ENCODE data around the gene GAREM1. TPM values are rescaled to one million over a fixed set of nuclear protein-coding genes. Genes with fewer than 3 reads are reported as not detected.

GAREM1 gene
- total RNA-seq, 1 experiment from 2014 or later, result 11.1 TPM

DNA sequence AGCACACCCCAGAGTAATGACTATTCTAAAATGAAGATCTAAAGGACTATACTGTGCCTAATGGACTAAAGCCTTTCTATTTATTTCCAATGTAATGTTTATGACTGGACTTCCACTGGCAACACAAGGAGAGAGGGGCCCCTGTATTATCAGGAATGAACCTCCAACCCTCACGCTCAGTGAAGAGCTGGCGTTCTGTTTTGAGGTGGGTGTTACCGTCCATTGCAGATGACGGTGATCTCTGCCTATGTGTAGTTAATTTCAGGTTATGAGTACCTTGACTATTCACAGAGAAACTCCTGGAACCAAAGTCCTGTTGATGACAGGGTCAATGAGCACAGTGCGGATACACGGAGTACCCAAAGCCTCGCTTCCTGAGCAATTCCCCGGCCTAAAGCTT lies 195.5 kb downstream of the GAREM1 start:
- intact Hi-C loops (cut with micrococcal nuclease), result loop anchor here (2.0 kb wide), 1 partner anchor 196 kb away; the partner anchor contains the start of gene GAREM1
- RAD21 ChIA-PET (ENCODE audit: low non-redundant PET in 1 of 2, low total read pairs in 2 of 2, uncharacterized antibody in 2 of 2, unreplicated experiment in 2 of 2), result no interaction called here
- no peaks in the 10 kb centered on the region for H3K79me2 ChIP-seq (ENCODE audit: insufficient read depth, low read length)
- no peaks in the 10 kb centered on the region for H3K9me3 ChIP-seq (ENCODE audit: control insufficient read depth in 1 of 2, insufficient read depth in 1 of 2, low read depth in 1 of 2, low read length in 2 of 2)
- CTCF ChIA-PET, result no interaction called here
- H3K9ac ChIP-seq (ENCODE audit: low read length), result no peak overlapping the region
- no peak for DNase-seq (ENCODE audit: low read depth, low spot score)
- no peak overlapping the region for H3K4me3 ChIP-seq (replicated peaks in 1 of 2; ENCODE audit: low read depth in 1 of 2, low read length in 2 of 2)
- TF ChIP-seq, protein P1, sequence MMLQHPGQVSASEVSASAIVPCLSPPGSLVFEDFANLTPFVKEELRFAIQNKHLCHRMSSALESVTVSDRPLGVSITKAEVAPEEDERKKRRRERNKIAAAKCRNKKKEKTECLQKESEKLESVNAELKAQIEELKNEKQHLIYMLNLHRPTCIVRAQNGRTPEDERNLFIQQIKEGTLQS (IDR thresholded peaks at IDR 0.05), result no peak
- TF ChIP-seq YY1 (IDR thresholded peaks at IDR 0.05; ENCODE audit: extremely low read depth, insufficient replicate concordance, low read depth, low read length), result no peak
- TF ChIP-seq POLR2AphosphoS5 (IDR thresholded peaks at IDR 0.05; ENCODE audit: low read depth, low read length), result no peak
- no peak for TF ChIP-seq CBX3 (IDR thresholded peaks at IDR 0.05; ENCODE audit: low read depth)
- no peak for TF ChIP-seq JUND (IDR thresholded peaks at IDR 0.05)
- TF ChIP-seq, protein P2, sequence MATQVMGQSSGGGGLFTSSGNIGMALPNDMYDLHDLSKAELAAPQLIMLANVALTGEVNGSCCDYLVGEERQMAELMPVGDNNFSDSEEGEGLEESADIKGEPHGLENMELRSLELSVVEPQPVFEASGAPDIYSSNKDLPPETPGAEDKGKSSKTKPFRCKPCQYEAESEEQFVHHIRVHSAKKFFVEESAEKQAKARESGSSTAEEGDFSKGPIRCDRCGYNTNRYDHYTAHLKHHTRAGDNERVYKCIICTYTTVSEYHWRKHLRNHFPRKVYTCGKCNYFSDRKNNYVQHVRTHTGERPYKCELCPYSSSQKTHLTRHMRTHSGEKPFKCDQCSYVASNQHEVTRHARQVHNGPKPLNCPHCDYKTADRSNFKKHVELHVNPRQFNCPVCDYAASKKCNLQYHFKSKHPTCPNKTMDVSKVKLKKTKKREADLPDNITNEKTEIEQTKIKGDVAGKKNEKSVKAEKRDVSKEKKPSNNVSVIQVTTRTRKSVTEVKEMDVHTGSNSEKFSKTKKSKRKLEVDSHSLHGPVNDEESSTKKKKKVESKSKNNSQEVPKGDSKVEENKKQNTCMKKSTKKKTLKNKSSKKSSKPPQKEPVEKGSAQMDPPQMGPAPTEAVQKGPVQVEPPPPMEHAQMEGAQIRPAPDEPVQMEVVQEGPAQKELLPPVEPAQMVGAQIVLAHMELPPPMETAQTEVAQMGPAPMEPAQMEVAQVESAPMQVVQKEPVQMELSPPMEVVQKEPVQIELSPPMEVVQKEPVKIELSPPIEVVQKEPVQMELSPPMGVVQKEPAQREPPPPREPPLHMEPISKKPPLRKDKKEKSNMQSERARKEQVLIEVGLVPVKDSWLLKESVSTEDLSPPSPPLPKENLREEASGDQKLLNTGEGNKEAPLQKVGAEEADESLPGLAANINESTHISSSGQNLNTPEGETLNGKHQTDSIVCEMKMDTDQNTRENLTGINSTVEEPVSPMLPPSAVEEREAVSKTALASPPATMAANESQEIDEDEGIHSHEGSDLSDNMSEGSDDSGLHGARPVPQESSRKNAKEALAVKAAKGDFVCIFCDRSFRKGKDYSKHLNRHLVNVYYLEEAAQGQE (IDR thresholded peaks at IDR 0.05; ENCODE audit: low read depth), result no peak
- no peak for TF ChIP-seq SRF (IDR thresholded peaks at IDR 0.05; ENCODE audit: low read depth)
- no peak for TF ChIP-seq SP1 (IDR thresholded peaks at IDR 0.05; ENCODE audit: low read depth)
- no peak for TF ChIP-seq SIN3A (IDR thresholded peaks at IDR 0.05; ENCODE audit: low read depth)
- TF ChIP-seq TCF7L2 (IDR thresholded peaks at IDR 0.05; ENCODE audit: borderline replicate concordance, extremely low read depth, insufficient read depth, insufficient read length), result no peak
- no peak for TF ChIP-seq FOSL1 (IDR thresholded peaks at IDR 0.05; ENCODE audit: low read depth)
- no peak for ATAC-seq
- H3K27me3 ChIP-seq (ENCODE audit: insufficient read depth, low read length), result no peaks in the 10 kb centered on the region
- no peak overlapping the region for H3K4me2 ChIP-seq (ENCODE audit: low read length)
- H3K4me1 ChIP-seq (ENCODE audit: control insufficient read depth in 1 of 2, insufficient read depth in 2 of 2, low read length in 2 of 2), result no peaks in the 10 kb centered on the region
- no peak overlapping the region for H3K27ac ChIP-seq (ENCODE audit: low read depth, low read length)
- H4K20me1 ChIP-seq (ENCODE audit: insufficient read depth), result no peaks in the 10 kb centered on the region
- no peak overlapping the region for H2AFZ ChIP-seq (ENCODE audit: low read depth, low read length, poor library complexity, severe bottlenecking)
- H3K36me3 ChIP-seq (ENCODE audit: control insufficient read depth in 1 of 2, insufficient read depth in 2 of 2, low read length in 2 of 2), result no peaks in the 10 kb centered on the region
- POLR2A ChIA-PET, result no interaction called here
- H3K9me2 ChIP-seq (ENCODE audit: insufficient read depth), result no peaks in the 10 kb centered on the region
- BruUV-seq (replicated peaks), result no TSS peak

Measured in HCT116 (cell line).